Hypothalamus (tissue), 51 donors: ENCODE data around the gene COL4A6.
A peak's percentile ranks its signal among the peaks of the same experiment; 100 is the strongest.

Source experiments
- DNase-seq, 51 donors: peaks; one replicate each; lab custom pipeline; 2025; lab: John Stamatoyannopoulos, UW

COL4A6 gene

DNA sequence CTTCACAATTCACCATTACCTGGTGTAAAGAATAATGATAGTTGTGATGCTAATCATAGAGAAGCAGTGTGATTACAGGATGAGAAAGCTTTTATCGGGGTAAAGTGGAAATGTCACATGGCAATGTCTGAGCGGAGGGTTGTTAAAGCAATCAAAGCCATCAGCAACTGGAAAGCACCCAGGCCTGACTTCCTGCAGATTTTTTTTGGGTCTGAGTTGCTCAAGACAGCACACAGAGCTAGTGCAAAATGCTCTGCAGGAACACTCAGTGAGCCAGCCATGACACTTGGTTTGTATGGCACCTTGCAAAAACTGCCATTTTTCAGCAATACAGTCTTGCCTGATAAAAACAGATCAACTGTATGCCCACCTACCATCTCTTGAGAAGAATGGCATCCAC is 152.9 kb downstream of the COL4A6 start:
- DNase-seq: no peak

DNA sequence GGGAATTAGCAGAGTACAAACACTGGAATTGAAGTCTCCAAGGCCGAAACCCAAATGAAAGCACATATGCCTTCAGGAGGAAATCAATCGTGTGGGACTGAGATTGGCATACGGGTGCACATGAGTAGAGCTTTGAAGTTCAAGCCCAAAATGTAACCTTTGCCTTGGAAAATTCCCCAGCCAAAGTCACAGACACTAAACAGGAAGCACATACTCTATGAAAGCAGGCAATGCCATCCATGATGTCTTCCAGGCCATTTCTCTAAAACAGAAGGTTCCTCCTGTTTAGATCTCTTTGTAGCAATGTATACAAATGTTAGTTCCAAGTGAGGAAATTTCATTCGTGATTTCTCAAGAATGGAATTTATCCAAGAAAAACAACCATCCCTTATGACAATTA is 162.5 kb downstream of the COL4A6 start:
- DNase-seq: no peak

DNA sequence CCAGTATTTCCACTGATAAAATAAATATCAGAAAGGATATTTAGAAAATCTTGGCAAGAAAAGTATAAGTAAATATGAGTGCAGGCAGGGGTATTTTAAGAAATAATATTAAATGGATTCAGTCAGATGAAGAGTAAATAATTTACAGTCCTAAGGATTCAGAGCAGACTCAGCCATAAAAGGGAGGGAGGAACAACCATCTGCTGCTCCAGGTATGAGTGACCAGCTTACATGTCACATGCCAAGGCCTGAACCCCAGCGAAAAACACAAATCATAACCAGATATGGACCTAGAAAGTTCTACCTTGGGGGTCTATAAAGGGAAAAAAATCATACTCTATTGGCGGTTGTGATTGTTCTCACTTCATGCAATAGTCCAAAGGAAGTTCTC is 166.8 kb downstream of the COL4A6 start:
- no peak for DNase-seq

DNA sequence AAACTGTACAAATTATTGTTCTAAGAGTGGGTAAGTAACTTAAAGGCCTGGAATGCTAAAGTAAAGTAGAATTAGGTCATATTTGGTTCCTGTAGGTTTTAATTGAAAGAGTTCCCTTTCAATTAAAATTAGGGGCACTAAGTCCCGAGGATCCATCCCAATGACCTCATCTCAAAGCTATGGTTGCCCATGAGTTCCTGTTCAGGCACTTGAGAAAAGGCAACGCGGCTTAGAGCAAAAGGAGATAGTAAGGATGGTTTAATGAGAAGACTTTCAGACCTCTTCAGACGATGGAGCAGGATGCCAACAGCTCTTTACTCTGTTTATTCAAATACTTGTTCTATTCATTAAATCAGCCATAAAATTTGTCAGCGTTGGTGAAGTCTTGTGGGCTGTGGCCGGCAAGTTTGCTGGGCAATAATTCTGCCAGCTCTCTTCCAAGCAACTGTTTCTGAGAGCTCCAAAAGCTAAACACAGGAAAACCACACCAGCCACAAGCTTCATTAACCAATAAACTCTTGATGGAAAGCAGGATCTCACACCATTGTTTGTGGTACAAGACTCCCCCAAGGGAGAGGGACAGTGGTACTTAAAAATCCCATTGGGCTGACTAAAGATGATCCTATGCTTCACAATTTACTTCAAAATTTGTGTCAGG is 167.4 kb downstream of the COL4A6 start:
- no peak for DNase-seq

DNA sequence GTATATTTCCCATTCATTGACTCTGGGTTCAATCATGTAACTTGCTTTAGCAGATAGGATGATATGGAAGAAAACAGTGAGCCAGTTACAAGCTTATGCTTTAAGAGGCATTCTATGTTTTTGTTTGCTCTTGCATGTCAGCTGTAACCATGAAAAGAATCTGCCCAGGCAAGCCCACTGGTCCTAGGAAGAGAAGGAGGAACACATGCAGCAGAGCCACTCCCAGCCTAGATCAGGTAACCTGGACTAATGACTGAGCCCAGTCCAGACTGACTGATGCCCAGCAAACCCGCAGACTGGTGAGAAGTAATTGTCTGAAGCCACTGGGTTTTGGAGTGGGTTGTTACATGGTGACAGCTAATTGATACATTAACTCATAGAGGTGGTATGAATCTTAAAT is 167.9 kb downstream of the COL4A6 start:
- no peak for DNase-seq

DNA sequence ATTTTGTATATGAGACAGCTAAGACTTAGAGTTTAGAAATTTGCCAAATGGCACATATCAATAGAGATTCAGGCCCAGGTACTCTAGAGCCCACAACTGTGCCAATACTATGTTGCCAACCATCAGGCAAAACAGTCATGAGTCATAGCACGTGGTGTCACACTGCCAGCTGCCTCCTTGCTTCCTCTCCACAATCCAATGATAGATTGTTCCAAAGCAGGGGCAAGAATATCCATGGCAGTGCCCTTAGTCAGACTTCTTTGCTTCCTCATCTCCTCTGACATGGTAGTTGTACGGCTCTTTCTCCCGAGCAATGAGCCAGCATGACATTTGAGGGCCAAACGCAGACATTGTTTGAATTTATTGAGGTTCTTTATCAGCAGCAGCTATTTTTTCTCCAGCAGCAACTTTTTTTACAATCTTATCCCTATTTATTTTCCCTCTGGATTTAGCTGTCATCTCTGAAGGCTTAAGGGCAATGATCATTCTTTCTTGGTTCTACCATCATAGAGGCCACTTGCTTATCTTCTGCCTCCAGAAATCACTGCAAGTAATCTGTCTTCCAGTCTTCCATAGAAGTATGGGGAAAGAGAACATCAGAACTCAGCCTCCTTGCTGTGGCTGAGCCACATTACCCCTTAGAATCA is 169.7 kb downstream of the COL4A6 start:
- no peak for DNase-seq

DNA sequence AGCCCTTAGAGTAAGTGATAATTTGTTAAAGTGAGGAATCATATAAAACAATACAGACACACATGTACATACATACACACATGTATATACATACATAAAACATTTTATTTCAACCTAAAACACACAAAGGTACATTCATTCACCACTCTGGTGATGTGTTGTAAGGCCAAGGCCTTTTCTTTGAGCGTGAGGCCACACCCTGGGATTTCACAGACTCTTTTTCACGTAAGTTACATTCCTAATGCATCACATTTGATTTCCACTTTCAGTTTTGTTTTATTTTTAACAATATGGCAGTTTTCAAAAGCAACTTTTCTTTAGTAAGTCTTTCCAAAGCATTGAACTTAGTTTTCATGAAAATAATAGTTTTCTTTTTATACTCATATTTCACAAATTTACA is 170.7 kb downstream of the COL4A6 start:
- DNase-seq: no peak

DNA sequence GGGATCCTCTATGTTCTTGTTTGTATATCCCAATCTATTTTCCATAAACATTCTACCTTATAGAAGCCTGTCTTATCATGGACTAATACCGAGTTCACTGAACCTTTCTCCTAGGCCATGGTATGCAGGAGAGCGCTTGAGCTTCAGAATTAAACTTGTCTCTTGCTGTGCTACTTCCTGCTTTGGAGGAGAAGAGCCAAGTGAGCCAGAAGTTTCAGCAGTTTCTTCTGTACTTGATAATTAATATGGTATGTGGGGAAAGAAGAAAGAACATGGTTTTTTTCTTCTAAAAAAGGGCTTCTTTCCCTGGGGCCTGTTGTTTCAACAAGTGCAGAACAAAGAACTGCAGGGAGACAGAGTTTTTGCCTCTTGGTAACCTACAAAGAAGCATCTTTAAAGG is 173.8 kb downstream of the COL4A6 start:
- DNase-seq: no peak

DNA sequence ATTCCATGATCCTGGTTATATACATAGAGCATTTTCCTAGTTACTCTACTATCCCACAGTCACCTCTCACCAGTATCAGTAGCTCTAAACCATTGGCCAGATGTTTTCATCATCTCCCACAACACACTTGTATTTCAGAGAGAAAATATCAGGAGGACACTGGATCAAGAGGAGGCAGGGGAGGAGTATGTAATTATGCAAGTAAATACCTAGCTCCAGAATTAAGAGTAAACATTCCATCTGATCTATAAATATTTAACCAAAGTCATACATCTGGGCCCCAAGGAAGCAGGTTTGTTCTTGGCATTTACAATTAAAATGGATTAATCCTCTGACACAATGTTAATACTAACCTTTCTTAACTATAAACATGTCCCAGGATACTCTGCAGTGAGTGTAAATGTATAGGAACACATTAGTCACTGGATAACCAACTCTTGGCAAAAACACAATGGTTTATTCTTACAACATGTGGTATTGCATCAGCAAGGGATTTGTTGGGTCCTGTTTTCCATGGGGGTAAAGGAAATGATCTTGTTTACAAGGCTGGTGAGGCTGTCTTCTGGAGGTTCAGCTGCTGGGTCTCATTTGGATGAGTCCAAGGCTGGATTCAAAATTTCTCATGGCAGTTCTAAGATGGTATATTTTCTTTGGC is 176.5 kb downstream of the COL4A6 start:
- DNase-seq: no peak

DNA sequence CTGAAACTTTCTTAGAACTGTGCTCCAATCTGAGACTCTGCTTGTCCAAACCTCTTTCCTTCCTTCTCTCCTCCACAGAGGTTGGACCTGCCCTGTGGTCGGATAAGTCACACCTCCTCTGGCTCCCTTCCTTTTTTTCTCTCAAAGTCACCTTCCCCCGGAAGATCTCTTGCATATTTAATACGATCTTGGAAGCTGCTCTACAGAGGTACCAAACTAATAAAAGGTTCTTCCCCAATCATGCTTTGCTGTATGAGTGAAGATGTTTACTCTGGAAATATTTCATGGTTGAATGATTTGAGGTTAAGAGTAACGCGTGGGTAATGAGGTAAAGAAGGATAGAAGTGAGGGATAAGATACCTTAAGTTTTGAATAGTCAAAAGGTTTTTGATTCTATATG is 180.7 kb downstream of the COL4A6 start:
- no peak for DNase-seq

DNA sequence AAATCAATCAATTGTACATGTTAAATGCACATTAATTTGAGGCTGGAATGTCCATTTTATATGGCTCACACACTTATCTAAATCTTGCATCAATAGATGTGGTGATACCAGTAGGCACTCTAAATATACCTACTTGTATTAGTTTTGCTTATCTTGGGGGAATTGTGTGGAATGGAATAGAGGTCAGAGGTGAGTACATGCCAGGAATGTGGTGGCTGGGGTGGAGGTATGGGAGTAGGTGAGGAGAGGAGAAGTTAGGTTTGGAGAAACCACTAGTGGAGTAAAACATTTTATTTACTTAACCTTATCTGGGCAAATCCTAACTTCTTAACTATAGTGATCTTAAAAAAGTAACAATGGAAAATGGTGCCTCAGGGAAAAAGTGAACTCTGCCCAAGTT is 183.6 kb downstream of the COL4A6 start:
- DNase-seq: no peak

DNA sequence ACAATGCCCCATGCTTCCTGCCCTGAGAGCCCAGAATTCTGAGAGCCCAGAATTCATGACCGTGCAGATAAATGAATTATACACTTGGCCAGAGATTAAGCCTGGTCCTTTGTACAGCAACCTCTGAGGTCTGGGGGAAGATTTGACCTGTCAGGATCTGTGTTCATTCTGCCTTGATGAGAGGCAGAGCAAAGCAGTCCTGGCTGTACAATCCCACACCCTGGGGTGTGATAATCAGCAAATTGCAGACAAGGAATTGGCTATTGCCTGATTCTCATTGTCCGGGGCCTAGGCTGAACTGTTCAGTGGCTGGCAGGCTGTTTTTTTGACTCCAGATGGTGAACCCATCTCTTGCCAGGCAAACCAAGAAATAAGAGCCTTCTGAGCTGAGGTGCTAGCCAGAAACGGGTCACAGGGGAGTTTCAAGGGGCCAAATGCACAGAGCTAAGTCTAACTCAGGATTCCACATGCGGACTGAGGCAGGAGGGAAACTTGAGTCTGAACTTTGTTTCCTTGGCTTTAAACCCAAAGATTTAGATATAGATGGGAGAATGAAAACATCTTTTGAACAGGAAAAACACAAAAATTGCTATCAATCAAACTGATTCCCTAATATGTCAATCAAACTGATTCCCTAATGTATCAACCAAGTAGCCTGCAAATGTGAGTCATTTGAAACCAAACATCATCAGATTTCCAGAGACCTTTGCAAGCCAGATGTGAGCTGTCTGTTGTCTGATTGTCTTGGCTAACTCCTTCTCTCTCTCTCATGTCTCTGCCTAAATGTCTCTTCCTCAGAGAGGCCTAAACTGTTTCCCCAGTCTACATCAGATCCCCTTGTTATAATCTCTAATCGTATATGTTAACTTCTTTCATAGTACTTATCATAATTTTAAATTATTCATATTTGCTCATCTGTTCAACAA is 187.3 kb downstream of the COL4A6 start:
- no peak for DNase-seq

DNA sequence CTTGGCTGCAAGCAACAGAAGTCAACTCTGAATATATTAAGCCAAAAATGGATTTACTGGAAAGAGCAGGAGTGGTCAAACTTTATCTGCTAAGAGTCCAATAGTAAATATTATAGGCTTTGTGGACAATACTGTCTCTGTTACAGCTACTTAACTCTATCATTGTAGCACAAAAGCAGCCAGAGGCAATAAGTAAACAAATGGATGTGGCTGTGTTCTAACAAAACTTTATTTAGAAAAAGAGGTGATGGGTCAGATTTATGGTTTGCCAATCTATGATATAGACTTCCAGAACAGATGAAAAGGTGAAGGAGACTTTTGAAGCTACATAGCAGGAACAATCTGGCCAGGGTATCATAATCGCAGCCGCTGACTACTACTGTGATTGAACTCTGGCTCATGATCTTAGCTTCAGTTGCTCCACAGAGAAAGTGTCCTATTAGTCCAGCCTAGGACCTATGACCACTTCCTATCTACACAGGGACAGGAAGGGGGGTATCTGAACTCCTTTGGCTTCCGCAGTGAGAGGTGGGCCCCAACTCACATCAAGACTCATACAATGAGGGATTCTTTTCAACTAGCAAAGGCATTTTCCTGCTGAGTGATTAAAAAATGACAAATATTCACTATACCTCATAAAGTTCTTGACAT is 191.8 kb downstream of the COL4A6 start:
- no peak for DNase-seq

DNA sequence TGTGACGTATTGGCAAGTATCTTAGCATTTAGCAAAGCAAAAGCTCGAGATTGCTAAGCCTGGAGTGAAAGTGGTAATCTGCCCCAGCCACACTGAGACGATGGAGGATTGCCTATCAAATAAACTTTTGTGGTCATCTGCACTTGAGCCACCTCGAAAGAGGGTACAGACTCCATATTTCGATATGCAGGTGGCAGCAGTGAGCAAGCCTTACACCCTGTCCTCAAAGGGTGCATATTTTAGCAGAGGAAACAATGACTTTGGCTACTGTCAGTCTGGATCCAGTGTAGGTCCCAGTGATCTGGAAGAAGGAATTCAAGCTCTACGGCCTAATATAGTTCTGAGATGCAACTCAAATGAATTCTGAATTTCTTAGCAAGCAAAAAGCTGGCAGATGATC is 192.8 kb downstream of the COL4A6 start:
- DNase-seq: peak in 1 of 51 donors; percentile 0

DNA sequence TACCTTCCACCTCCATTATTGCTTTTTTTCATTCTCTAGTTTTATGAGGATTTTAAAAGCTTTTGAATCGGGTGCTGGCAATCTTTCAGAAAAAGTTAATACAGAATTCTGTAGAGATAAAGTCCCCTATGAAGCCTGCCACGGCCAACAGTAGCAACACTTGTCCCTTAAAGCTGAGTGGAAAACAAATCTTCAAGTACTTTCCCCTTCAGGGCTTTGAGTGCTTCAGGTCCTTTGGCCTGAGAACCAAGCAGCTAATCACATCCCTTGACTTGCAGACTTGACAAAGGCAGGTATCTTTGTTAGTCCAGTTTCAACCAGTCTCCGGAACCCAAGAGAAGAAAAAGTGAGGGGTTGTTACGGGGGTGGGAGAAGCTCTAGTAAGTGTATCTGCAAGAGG is 202.2 kb downstream of the COL4A6 start:
- DNase-seq: no peak

DNA sequence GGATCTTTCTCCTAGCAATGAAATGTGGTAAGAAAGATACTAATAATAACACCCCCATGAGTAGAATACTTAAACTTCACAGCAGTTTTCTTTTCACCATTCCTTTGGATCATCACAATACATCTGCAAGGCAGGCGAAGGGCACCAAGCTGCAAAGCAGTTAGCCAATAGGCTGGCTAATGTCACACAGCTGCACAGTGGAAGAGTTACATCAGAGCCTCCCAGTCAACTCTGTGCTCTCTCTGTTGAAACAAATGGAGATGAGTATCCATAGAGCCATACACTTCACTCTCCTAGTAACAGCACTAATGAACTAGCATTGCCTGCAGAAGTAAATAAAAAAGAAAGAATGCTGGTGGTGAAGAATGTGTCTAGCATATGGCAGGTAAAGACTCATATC is 207.6 kb downstream of the COL4A6 start:
- peak in 3 of 51 donors; percentile 0 to 3 (median 1) for DNase-seq

DNA sequence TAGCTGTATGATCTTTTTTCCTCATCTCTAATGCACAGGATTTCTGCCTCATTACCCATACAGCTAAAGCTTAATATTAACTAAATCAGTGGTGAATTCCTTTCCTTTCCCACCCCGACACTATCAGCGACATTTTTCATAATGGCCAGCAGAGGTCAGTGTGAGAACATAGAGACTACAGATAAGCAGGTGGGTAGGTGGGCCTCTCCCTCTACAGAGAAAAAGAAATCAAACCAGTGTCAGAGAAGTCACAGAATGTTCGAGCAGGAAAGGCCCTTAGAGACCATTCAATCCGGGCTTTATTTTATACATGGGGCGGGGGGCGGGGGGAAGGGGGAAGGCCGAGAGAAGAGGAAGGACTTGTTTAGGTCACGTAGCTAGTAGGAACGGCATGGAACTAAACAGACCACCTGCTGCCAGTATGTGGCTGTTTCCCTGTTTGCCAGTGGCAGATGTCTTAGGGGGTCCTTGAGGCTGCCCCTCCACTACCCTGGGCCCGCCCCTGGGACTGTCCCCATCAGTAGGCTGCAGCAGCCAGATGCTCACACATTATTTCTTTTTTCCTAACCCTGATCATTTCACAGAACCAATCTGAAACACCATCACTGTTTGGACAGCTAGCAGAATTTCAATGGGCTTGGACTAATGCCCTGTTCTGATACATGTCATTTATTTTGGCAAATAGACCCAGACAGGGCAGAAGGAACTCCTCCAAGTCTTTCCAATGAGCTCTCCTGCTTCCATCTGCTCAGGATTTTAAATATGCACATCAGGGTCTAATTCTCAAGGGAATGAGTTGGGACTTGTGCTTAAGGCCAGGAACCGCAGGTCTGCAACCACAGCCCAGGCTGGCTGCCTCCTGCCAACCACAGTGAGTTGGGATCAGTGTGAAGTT is 213.2 kb downstream of the COL4A6 start:
- peak in 8 of 51 donors; percentile 0 to 18 (median 0) for DNase-seq

DNA sequence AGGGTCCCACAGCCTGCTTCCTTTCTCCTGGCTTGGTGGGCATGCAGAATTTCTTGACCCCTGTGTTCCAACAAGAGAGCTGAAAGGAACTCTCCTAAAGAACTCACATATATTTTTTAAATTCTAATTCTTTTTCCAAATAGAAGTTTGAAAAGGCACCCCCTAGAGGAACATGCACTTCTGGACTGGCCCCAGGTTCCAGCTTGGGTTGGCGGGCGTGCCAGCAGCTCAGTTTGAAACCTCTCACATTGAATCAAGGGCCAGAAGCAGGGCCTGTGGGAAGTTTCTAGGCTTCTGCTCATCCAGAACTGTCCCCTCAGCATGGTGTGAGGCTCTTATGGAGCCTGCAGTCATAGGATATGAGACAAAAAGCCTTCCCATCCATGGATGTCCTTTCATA is 214.0 kb downstream of the COL4A6 start:
- DNase-seq: no peak

DNA sequence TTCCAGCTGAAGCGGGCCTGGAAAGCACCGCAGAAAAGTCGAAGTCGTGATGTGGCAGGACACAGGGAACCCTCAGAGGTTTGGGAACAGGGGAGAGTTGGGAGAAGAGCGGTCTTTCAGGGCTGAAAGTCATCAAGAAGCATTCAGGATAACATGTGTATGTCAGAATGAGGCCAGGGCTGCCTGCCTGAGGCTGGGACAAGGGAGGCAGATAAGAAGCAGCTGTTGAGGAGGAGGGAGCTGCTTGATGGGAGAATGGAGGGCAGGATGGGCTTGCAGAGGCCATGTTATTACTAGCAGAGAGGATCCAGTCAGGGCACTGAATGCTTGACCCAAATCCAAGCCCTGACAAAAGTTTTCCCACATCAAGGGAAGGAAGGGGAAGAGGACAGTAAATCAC is 214.6 kb downstream of the COL4A6 start:
- DNase-seq: no peak
